ENCODE measurements around the gene SCRN2.

SCRN2 gene

DNA sequence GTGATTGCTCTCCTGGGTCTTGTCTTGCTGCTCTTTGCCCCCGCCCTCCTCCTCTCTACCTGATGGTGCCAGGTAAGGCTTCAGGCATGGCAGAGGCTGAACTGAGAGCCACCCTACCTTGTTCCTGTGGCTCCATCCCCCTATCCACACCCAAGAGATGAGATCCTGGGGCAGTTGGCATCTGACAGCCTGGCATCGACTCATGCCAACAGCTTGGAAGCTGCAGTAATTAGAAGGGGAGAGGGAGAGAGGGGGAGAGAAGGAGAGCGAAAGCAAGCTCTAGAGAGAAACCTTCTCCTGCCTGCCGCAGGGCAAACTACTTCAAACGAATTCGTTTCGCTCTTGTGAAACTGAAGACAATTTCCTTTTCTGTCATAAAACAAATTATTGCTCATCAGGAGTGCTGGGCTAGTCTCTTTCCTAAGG lies 23.7 kb upstream of the SCRN2 start:
- no peak for TF ChIP-seq ZNF565 (CRISPR knock-in tag; conservative IDR thresholded peaks at IDR 0.05; ENCODE audit: low read depth)
- TF ChIP-seq, protein P1, sequence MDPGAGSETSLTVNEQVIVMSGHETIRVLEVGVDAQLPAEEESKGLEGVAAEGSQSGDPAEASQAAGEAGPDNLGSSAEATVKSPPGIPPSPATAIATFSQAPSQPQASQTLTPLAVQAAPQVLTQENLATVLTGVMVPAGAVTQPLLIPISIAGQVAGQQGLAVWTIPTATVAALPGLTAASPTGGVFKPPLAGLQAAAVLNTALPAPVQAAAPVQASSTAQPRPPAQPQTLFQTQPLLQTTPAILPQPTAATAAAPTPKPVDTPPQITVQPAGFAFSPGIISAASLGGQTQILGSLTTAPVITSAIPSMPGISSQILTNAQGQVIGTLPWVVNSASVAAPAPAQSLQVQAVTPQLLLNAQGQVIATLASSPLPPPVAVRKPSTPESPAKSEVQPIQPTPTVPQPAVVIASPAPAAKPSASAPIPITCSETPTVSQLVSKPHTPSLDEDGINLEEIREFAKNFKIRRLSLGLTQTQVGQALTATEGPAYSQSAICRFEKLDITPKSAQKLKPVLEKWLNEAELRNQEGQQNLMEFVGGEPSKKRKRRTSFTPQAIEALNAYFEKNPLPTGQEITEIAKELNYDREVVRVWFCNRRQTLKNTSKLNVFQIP (CRISPR knock-in tag; IDR thresholded peaks at IDR 0.05; ENCODE audit: borderline replicate concordance, low read depth): no peak
- no peak for ATAC-seq

- ATAC-seq: peak; percentile 61
- TF ChIP-seq ZC3H10 (CRISPR knock-in tag; IDR thresholded peaks at IDR 0.05) (no peak), ISL1 (CRISPR knock-in tag; IDR thresholded peaks at IDR 0.05) (no peak), BACH2 (CRISPR knock-in tag; IDR thresholded peaks at IDR 0.05; ENCODE audit: borderline replicate concordance) (no peak), ZNF565 (CRISPR knock-in tag; conservative IDR thresholded peaks at IDR 0.05; ENCODE audit: low read depth) (no peak), OSR1 (CRISPR knock-in tag; IDR thresholded peaks at IDR 0.05) (no peak), TOX (CRISPR knock-in tag; IDR thresholded peaks at IDR 0.05; ENCODE audit: borderline replicate concordance) (no peak), ZNF70 (CRISPR knock-in tag; IDR thresholded peaks at IDR 0.05) (no peak), GLIS3 (CRISPR knock-in tag; IDR thresholded peaks at IDR 0.05) (no peak), PATZ1 (CRISPR knock-in tag; IDR thresholded peaks at IDR 0.05; ENCODE audit: borderline replicate concordance) (no peak), SNAI2 (CRISPR knock-in tag; IDR thresholded peaks at IDR 0.05) (no peak)
- TF ChIP-seq, protein P2, sequence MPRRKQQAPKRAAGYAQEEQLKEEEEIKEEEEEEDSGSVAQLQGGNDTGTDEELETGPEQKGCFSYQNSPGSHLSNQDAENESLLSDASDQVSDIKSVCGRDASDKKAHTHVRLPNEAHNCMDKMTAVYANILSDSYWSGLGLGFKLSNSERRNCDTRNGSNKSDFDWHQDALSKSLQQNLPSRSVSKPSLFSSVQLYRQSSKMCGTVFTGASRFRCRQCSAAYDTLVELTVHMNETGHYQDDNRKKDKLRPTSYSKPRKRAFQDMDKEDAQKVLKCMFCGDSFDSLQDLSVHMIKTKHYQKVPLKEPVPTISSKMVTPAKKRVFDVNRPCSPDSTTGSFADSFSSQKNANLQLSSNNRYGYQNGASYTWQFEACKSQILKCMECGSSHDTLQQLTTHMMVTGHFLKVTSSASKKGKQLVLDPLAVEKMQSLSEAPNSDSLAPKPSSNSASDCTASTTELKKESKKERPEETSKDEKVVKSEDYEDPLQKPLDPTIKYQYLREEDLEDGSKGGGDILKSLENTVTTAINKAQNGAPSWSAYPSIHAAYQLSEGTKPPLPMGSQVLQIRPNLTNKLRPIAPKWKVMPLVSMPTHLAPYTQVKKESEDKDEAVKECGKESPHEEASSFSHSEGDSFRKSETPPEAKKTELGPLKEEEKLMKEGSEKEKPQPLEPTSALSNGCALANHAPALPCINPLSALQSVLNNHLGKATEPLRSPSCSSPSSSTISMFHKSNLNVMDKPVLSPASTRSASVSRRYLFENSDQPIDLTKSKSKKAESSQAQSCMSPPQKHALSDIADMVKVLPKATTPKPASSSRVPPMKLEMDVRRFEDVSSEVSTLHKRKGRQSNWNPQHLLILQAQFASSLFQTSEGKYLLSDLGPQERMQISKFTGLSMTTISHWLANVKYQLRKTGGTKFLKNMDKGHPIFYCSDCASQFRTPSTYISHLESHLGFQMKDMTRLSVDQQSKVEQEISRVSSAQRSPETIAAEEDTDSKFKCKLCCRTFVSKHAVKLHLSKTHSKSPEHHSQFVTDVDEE (CRISPR knock-in tag; IDR thresholded peaks at IDR 0.05): no peak
- TF ChIP-seq, protein P3, sequence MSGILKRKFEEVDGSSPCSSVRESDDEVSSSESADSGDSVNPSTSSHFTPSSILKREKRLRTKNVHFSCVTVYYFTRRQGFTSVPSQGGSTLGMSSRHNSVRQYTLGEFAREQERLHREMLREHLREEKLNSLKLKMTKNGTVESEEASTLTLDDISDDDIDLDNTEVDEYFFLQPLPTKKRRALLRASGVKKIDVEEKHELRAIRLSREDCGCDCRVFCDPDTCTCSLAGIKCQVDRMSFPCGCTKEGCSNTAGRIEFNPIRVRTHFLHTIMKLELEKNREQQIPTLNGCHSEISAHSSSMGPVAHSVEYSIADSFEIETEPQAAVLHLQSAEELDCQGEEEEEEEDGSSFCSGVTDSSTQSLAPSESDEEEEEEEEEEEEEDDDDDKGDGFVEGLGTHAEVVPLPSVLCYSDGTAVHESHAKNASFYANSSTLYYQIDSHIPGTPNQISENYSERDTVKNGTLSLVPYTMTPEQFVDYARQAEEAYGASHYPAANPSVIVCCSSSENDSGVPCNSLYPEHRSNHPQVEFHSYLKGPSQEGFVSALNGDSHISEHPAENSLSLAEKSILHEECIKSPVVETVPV (CRISPR knock-in tag; IDR thresholded peaks at IDR 0.05): no peak
Measured at GRCh38 chr17:47862621-47863440, 21.8 kb upstream of the SCRN2 start.

DNA sequence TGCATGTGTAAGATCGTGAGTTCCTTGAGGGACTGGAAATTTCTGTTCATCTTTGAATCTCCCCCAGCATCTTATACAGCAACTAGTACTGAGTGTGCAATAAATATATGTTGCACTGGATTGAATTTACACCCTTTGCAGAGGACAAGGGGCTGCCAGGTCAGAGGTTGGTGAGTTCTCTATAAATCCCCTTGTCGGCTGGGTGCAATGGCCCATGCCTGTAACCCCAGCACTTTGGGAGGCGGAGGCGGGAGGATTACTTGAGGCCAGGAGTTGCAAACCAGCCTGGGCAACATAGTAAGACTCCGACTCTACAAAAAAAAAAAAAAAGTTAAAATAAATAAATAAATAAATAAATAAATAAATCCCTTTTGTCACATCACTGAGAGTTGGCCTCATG lies 19.3 kb upstream of the SCRN2 start:
- ATAC-seq: no peak
- TF ChIP-seq ZFP30 (CRISPR knock-in tag; IDR thresholded peaks at IDR 0.05) (no peak), OSR1 (CRISPR knock-in tag; IDR thresholded peaks at IDR 0.05) (no peak), ZNF70 (CRISPR knock-in tag; IDR thresholded peaks at IDR 0.05) (no peak), ZFP3 (CRISPR knock-in tag; IDR thresholded peaks at IDR 0.05) (no peak), ISL1 (CRISPR knock-in tag; IDR thresholded peaks at IDR 0.05) (no peak), GLIS3 (CRISPR knock-in tag; IDR thresholded peaks at IDR 0.05) (no peak), ESRRG (CRISPR knock-in tag; IDR thresholded peaks at IDR 0.05) (no peak), PPARA (CRISPR knock-in tag; IDR thresholded peaks at IDR 0.05; ENCODE audit: borderline replicate concordance) (no peak), PATZ1 (CRISPR knock-in tag; IDR thresholded peaks at IDR 0.05; ENCODE audit: borderline replicate concordance) (no peak), ZC3H10 (CRISPR knock-in tag; IDR thresholded peaks at IDR 0.05) (no peak), CSDC2 (CRISPR knock-in tag; IDR thresholded peaks at IDR 0.05) (no peak), CREB5 (CRISPR knock-in tag; IDR thresholded peaks at IDR 0.05; ENCODE audit: low read depth) (no peak), SNAI2 (CRISPR knock-in tag; IDR thresholded peaks at IDR 0.05) (no peak), ZNF8 (CRISPR knock-in tag; IDR thresholded peaks at IDR 0.05) (no peak)
- TF ChIP-seq, protein P3 (CRISPR knock-in tag; IDR thresholded peaks at IDR 0.05): no peak
- TF ChIP-seq, protein P2 (CRISPR knock-in tag; IDR thresholded peaks at IDR 0.05): no peak

All from SK-N-SH treated with all-trans-retinoic acid at 6 μM for 48 hours (cell line).